ENCODE measurements around the gene TRAT1.

The TRAT1 gene

GRCh38 chr3:108861401-108861800 lies 38.8 kb downstream of the TRAT1 start:
- no peak for DNase-seq (ENCODE audit: low read depth)

- DNase-seq (ENCODE audit: low read depth): no peak
Observed at GRCh38 chr3:108862865-108863798, 40.5 kb downstream of the TRAT1 start.

- DNase-seq (ENCODE audit: low read depth): no peak
Observed at GRCh38 chr3:108863799-108864135, 41.2 kb downstream of the TRAT1 start.

GRCh38 chr3:108877901-108878300 lies 55.3 kb downstream of the TRAT1 start:
- DNase-seq (ENCODE audit: low read depth): no peak

GRCh38 chr3:108879915-108880314 lies 57.3 kb downstream of the TRAT1 start:
- DNase-seq (ENCODE audit: low read depth): no peak

GRCh38 chr3:108882762-108883161 lies 60.2 kb downstream of the TRAT1 start:
- DNase-seq (ENCODE audit: low read depth): no peak

- DNase-seq (ENCODE audit: low read depth): no peak
Observed at GRCh38 chr3:108883373-108883772, 60.8 kb downstream of the TRAT1 start.

GRCh38 chr3:108887121-108887520 lies 64.5 kb downstream of the TRAT1 start:
- no peak for DNase-seq (ENCODE audit: low read depth)

- DNase-seq (ENCODE audit: low read depth): no peak
Observed at GRCh38 chr3:108887777-108888176, 65.2 kb downstream of the TRAT1 start.

- no peak for DNase-seq (ENCODE audit: low read depth)
Observed at GRCh38 chr3:108891833-108892232, 69.2 kb downstream of the TRAT1 start.

- no peak for DNase-seq (ENCODE audit: low read depth)
Observed at GRCh38 chr3:108894981-108895380, 72.4 kb downstream of the TRAT1 start.

GRCh38 chr3:108897883-108898282 lies 75.3 kb downstream of the TRAT1 start:
- DNase-seq (ENCODE audit: low read depth): no peak

- DNase-seq (ENCODE audit: low read depth): no peak
Observed at GRCh38 chr3:108899530-108899929, 76.9 kb downstream of the TRAT1 start.
